GM19043 (cell line): ENCODE data around the gene BTBD2.
A peak's percentile ranks its signal among the peaks of the same experiment; 100 is the strongest.

Source experiments
- ATAC-seq: cut with Tn5 transposase; IDR thresholded peaks from one replicate; pipeline ENCODE4 v1.9.1; 2021; ENCODE audit warnings: low read depth; ENCODE audit not compliant: unreplicated experiment

Gene BTBD2

DNA sequence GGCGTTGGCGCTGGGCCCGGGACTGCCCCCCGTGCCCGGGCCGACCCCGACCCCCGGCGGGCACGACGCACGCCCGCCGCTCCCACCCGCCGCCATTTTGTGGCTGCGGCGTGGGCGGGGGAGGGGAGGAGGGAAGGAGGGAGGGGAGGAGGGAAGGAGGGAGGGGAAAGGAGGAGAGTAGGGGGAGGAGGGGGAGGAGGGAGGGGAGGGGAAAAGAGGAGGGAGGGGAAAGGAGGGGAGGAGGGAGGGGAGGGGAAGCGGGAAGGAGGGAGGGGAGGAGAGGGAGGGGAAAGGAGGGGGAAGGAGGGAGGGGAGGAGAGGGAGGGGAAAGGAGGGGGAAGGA lies at the start of gene BTBD2:
TSS of gene BTBD2 (minus strand) at position 107 of the 343 bp plus-strand sequence. CDS start at position 96, 11 bp downstream.
- ATAC-seq, result no peak

DNA sequence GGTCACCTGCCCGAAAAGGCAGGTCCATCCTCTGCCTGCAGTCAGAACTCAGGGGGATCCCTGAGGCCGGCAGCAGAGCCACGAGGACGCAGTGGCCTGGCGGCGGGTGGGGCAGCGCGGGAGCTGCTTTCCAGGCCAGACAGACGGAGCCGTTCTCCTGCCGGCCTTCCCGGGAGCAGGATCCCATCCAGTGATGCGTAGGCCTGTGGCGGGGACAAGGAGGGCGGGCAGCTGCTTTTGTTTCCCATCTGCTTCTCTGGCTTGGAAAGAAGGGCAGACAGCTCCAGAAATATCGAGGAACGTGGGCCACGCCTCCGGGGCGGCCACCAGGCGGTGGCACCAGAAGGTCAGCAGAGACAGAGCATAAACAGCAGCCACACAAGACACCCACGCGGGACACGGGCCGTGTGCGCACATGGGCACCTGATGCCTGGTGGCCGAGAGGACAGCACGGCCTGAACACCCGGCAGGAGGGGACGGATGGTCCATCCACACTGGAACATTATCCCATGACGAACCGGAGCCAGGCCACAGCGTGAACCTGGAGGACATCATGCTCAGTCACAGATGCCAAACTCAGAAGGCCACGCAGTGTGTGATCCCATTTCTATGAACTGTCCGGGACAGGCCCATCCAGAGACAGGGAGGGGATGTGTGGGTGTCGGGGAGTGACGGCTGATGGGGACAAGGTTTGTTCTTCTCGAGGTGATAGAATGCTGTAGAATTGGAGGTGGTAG lies 49.4 kb upstream of the BTBD2 start:
- ATAC-seq, result no peak

DNA sequence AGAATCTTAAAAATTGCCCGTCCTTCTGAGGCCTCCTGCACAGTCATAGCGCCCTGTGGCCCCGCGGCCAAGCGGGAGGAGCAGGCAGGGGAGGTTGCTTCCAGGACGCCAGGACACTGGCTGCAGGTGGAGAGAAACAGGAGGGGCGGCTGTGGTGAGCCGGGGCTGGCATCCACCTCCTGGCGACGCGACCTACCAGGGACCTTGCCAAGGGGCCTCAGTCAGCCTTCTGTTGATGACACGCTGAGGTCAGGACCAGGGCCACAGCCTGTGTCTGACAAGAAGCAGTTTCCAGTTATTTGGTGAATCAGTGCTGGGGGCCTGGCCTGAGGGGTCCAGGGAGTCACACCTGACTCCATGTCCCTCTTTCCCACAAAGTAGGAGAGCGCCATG lies 48.9 kb upstream of the BTBD2 start:
- no peak for ATAC-seq

DNA sequence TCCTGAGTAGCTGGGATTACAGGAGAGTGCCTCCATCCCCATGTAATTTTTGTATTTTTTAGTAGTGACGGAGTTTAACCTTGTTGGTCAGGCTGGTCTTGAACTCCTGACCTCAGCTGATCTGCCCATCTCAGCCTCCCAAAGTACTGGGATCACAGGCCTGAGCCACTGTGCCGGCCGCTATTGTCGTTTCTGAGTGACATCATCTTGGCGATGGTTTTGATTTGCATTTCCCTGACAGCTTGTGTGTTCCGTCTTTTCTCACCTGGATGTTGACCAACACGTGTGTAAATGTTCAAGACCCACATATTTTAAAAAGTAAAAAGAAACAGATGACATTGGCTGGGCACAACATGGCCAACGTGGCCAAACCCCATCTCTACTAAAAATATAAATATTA lies 48.3 kb upstream of the BTBD2 start:
- ATAC-seq, result no peak

DNA sequence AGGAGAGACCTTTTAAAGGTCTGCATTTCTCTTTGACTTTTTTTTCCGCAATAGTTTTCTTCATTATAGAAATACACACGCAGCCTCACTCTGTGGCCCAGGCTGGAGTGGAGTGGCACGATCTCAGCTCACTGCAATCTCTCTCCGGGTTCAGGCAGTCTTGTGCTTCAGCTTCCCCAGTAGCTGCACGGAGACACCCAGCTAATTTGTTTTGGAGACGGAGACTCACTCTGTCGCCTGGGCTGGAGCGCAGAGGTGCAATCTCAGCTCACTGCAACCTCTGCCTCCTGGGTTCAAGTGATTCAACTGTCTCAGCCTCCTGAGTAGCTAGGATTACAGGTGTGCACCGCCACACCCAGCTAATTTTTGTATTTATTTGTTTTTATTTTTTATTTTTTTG lies 47.3 kb upstream of the BTBD2 start:
- no peak for ATAC-seq

DNA sequence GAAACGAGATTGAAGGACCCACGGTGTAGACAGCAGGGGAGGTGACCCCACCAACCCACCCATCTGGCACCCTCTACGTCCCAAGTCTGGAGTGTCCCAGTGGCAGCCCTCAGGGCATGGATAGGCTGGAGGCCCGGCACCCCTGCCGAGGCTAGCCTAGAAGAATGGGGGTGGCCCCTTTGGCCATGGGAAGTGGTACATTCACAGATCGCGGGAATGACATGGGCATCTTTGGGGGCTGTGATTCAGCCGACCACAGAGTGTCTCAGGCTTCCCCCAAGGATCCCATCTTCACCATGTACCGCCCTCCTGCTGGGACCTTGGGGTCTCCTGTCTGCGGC lies 46.8 kb upstream of the BTBD2 start:
- ATAC-seq, result no peak

DNA sequence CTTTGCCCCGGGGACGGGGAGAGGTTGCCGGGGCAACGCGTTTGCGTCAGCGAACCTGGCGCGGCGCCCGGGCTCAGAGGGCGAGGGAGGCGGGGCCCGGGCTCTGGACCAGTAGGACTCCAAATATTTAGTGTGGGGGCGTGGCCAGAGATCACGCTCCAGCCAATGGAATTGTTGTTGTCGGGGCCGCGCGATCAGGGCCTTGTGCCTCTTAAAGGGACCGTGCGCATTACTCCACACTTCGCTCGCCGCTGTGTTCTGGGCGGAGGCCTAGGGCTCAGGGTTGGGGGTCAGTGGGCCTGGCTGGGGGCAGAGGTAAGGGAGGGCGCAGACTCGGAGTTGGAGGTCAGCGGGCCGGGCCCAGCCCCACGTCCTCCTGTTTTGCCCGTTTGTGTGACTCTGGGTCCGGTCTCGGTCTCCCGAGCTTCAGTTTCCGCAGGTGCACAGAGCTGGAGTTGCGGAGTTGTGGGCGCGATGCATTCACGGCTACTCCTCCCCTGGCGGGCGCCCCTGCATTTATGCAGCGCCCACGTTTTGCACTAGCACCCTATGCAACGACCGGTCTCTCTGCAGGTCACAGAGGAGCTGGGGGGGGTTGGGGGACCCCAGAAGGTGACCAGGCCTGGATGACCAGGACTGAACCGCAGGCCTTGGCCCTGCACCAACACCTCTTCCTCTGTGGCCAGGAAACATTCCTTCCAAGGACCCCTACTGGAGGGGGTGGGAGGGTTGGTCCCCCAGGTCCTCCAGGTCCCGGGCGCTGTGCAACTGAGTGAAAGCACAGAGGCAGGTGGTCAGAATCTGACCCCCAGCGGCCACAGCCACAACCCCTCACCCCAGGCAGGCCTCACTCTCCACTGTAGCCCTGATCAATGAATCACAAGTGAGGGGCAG lies 46.2 kb upstream of the BTBD2 start:
- peak; percentile 78 for ATAC-seq

DNA sequence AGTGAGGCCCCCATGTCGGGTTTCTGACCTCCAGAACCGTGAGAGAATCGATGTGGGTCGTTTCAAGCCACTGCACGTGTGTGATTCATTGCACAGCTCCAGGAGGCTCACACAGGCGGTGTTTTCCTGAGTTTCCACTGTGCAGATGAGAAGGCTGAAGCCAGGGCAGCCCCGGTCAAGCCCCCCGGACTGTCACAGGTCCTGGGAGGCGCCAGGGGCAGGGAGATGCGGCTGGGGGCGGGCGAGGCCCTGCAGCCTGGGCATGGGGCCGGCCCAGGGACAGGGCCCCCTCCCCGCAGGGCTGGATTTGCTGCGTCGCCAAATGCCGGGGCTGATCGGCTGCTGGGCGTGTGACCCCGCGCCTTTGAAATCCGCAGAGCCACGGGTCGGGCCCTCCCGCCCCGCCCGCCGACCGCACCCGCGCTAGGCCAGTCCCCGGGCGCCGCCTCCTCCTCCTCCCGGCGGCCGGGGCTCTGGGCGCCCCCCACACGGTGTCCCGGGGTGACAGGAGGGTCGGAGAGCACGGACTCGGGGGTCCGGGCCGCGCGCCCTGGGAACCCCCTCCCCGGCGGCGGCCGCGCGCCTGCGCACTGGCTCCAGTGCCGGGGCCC lies 45.5 kb upstream of the BTBD2 start:
- peak; percentile 14 for ATAC-seq

DNA sequence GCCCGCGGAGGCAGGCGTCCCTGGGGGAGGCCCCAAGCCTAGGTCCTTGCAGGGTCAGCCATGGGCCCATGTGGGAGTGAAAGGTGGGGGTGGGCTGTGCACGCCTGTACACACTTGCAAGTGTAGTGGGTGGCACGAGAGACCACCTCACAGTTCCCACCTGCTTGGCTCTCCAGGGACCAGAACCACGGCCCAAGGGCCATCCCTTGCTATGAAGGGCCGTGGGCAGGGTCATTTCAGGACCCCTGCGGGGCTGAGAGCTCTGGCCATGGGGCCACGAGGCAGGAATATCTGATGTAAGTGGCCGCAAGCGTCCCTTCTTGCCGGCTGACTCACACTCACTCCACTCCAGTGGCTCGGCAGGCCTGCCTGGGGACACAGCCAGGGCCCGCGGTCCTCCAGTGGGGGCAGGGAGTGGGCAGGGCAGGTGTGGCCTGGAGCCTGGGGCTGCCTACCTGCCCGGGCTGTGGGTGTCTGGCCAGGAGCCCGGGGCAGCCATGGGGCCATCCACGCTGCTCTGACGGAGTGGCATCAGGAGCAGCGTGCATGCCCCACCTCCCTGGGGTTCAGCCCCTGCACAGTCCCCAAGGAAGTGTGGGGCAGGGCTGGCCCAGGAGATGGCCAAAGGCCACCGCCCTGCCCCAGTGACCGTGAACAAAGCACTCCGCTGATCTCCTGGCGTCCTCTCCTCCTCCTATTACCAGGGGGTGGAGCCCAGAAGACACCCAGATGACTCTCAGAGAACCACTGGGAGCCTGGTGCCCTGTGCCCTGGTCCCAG lies 44.1 kb upstream of the BTBD2 start:
- no peak for ATAC-seq

DNA sequence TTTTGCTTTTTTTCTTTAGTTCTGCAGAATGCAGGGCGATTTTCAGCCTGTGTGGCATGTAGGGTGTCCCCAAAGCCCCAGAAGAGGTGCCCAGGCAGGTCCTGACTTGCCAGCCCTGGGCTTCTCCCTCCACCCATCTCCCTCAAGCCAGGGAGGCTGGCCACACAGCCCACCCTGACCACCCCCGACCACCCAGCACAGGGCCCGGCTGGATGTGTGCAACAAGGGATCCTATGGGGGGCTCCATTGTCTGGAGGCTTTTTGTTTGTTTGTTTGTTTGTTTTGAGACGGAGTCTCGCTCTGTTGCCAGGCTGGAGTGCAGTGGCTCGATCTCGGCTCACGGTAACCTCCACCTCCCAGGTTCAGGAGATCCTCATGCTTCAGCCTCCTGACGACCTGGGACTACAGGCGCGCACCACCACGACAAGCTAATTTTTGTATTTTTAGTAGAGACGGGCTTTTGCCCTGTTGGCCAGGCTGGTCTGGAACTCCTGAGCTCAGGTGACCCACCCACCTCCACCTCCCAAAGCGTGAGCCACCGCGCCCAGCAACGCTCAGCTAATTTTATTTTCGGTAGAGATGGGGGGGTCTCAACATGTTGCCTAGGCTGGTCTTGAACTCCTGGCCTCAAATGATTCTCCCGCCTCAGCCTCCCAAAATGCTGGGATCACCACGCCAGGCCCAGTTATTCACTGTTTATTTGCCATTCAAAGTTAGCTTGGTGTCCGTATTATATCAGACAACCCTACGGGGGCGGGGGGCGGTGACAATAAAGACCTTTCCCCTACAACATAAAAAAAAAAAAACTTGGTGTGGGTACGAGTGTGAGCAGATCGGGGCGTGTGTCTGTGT lies 43.3 kb upstream of the BTBD2 start:
- ATAC-seq, result no peak

DNA sequence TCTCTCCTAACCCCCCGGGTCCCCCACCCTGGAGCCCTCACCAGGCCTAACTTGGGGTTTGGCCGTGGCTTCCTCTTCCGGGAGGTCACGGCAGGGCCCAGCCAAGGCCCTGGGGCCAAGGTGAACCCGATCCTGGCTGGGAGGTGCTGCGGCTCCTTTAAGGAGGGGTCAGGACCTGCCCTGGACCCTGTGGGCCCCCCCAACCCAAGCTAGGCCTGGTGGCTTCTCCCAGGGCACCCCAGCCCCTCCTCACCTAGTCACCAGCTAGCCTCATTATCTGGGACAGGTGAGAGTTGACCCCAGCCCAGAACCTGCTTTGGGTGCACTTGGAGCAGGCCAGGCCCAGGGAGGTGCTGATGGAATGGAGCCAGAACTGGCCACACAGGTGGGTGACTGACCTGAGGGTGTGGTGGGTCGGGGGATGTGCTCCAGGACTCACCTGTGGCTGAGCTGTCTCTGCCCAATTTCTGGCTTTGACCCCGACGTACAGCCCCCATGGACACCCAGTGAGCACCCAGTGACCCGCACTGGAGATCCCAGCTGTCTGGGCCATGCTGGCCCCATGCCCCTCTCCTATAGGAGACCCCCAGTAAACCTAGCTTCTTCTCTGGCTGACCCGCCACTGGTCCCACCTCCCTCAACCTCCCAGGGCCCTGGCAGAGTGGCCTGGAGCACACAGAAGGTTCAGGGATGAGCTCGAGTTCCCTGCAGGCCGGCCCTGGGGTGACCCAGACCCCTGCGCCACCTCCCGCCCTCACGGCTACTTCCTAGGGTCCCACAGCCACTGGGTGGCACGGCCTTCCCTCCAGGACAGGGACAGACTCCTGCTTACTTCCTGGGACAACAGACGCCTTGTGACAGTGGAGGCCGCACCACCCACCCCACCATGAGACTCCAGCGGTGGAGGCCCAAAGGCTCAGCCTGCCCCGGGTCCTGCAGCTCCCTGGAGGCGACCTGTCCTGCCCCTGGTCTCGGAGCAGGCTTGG lies 42.3 kb upstream of the BTBD2 start:
- ATAC-seq, result no peak

DNA sequence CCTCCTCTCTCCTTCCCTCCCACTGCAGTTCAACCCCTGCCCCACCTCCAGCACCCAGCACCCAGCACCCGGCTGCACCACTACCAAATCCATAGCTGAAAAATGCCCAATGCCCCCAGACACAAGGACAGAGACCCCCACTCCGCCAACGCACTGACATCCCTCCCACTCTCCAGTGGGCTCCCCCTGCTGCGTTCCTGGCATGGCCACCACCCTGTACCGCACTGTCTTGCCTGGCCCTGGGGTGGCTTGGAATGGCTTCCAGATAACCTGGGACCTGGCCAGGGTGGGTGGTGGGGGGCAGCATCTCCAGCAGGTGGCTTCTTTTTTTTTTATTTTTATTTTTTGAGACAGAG lies 41.3 kb upstream of the BTBD2 start:
- no peak for ATAC-seq

DNA sequence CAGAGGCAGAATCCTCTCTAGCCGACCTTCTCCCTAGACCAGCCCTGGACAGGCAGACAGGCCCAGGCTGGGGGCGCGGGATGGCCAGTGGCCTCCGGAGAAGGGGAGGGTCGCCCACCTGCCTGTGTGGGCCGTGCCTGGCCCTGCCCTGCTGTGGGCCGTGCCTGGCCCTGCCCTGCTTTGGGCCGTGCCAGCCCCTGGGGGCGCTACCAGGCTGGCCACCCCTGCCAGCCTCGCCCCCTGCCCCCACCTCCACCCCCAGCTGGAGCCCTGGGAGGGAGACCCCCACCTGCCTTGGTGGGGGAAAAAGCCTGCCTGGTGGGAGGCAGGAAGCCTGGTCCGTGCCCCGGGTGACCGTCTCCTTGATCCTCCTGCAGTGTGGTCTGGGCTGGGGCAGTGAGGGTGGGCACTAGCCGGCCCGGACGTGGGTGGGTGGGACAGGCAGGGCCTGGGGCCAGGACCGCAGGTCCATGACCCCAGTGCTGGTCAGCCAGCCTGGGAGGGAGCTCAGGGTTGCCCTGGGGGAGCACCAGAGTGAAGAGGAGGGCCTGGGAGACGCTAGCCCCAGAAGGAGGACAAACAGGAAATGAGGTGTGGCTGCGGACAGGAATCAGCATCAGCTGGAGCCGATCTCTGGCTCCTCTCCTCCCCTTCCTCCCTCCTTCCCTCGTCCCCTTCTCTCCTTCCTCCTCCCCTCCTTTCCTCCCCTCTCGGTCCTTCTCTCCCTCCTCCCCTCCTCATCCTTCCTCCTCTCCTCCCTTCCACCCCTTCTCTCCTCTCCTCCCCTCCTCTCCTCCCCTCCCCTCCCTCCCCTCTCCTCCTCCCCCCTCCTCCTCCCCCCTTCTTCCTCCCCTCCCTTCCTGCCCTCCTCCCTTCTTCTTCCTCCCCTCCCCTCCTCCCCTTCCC lies 40.7 kb upstream of the BTBD2 start:
- ATAC-seq, result no peak

DNA sequence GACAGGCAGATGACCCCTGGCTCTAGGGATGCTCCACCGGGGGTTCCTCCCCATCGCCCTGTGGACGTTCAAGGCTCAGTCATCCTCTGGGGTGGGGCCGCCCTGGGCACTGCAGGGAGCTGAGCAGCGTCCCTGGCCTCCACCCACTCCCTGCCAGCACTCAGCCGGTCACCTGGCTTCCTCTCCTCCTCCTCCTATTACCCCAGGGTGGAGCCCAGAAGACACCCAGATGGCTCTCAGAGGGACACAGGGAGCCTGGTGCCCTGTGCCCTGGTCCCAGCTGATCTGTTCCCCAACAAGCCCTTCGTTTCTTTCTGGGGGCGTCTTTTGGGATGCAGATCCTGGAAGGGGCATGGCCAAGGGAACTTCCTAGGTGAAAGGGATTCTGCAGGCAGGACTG lies 39.2 kb upstream of the BTBD2 start:
- ATAC-seq, result no peak

DNA sequence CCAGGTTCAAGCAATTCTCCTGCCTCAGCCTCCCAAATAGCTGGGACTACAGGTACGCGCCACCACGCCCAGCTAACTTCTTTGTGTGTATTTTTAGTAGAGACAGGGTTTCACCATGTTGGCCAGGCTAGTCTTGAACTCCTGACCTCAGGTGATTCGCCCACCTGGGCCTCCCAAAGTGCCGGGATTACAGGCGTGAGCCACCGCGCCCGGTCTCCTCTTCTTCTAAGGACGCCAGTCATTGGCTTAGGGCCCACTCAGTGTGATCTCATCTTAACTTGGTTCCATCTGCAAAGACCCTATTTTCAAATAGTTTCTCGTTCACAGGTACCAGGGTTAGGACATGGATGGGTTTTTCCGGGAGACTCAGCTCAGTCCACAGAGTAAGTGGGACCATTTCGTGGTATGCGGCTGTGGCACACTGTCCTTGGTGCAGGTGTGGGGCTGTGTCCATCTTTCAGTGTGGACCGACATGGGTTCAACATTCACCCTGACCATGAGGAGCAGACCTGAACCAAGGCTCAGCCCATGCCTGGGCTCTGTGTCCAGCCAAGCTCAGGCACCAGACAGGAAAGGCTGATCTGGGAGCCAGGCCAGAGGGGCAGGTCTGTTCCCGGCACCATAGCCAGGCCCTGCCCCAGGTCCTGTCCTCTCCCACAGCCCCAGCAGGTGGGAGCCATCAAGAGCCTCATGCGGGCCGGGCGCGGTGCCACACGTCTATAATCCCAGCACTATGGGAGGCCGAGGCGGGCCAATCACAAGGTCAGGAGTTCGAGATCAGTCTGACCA lies 38.3 kb upstream of the BTBD2 start:
- no peak for ATAC-seq

DNA sequence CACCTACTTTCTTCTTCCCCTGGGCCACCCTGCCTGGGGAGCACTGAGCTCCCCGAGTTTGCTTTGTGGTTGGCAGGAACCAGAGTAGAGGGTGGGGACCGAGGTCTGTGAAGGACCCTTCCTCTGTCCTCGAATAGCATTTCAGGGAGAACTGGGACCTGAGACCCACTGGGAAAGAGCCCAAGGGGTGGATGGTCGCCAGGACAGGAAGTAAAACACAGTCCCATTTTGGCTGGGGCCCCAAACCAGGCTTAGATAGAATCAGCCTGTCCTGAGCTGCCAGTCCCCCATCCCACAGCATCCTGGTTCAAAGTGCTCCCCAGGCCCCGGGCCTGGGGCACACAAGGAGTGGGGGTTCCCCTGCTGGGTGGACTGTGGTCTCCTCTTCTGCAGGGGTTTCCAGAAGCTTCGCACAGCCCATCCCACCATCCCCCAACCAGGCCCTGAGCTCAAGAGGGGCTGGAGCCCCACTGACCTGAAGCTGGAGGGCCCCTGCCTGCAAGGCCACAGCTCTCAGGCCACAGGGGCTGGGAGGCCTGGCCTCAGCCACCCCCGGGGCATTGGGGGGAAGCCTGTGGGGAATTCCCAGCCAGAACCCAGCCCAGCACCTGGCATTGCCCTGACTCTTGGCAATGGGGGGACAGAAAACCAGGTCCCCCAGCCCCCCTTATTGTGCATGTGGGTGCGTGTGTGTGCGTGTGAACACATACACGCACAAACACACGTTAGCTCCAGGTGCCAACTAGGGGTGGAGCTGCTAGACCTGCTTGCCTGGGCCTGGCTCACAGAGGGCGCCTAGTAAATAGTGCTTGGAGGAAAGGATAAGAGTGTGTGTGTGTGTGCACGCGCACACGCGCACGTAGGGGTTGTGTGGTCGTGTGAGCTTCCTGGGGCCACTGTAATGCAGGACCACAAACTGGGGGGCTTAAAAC lies 36.5 kb upstream of the BTBD2 start:
- ATAC-seq, result no peak
